Gastrocnemius medialis (tissue), 4 donors: ENCODE data around the gene CDK14. TPM values are rescaled to one million over a fixed set of nuclear protein-coding genes. Genes with fewer than 3 reads are reported as not detected.

ENCODE experiments used
- ATAC-seq, 2 donors: fragments of 150-250 bp; one replicate each; pipeline ENCODE4 v1.9.1; 2016
- DNase-seq, 2 donors: peaks; one replicate each; pipeline ENCODE4 v3.0.0-alpha.2; 2019
- H3K27ac ChIP-seq, 4 donors: fragments of 200-600 bp; sonication (generic); 1 replicate in 1 of 4; 2 replicates in 3 of 4; pipeline ENCODE4 v1.5.1; 2016 to 2018; ENCODE audit warnings: mild to moderate bottlenecking in 2 of 4, moderate library complexity in 1 of 4
- H3K27me3 ChIP-seq, 3 donors: fragments of 200-600 bp; sonication (generic) in 2 of 3; 1 replicate in 1 of 3; 2 replicates in 2 of 3; pipeline versions ENCODE4 v1.5.1 to v1.6.0; 2016 to 2019; ENCODE audit warnings: mild to moderate bottlenecking in 1 of 3, moderate library complexity in 1 of 3
- H3K36me3 ChIP-seq, 2 donors: fragments of 200-600 bp; sonication (generic) in 1 of 2; one replicate each; pipeline ENCODE4 v1.5.1; 2017 to 2018
- H3K4me1 ChIP-seq, 2 donors: fragments of 200-600 bp; sonication (generic) in 1 of 2; one replicate each; pipeline ENCODE4 v1.5.1; 2016 to 2017; ENCODE audit warnings: mild to moderate bottlenecking in 2 of 2
- H3K4me3 ChIP-seq, 4 donors: fragments of 200-600 bp; sonication (generic) in 3 of 4; 1 replicate in 1 of 4; 2 replicates in 3 of 4; pipeline ENCODE4 v1.5.1; 2016 to 2019; ENCODE audit warnings: mild to moderate bottlenecking in 2 of 4
- H3K9me3 ChIP-seq, 3 donors: fragments of 200-600 bp; sonication (generic) in 2 of 3; 1 replicate in 1 of 3; 2 replicates in 2 of 3; pipeline ENCODE4 v1.5.1; 2016 to 2019
- CTCF ChIP-seq, 5 experiments: fragments of 450-650 bp in 3 of 5; fragments of 200-600 bp in 2 of 5; sonication (generic) in 2 of 5; IDR thresholded peaks in 4 of 5; conservative IDR thresholded peaks in 1 of 5; 1 replicate in 4 of 5; 2 replicates in 1 of 5; pipeline ENCODE4 v1.5.1; 2016 to 2019; ENCODE audit warnings: antibody characterized with exemption in 5 of 5, mild to moderate bottlenecking in 3 of 5, moderate library complexity in 3 of 5
- POLR2A ChIP-seq, 2 donors: fragments of 450-650 bp; IDR thresholded peaks; one replicate each; pipeline ENCODE4 v1.6.1; 2017; ENCODE audit warnings: antibody characterized with exemption in 2 of 2, mild to moderate bottlenecking in 2 of 2, moderate library complexity in 2 of 2
- in situ Hi-C, 4 donors: fragments of 200-750 bp; cut with MboI; loops; one replicate each; pipeline versions ENCODE4 v1.15.0 to v1.8.0; 2017; ENCODE audit warnings: low sequenced_read_pairs in 4 of 4
- intact Hi-C: fragments of 100-400 bp; cut with DNase I; formaldehyde crosslinking; loops from one replicate; pipeline ENCODE4 v1.15.1; 2023; ENCODE audit warnings: low total_unique reads
- total RNA-seq, 4 donors: library from RNA; depleted of rRNA; stranded (reverse); fragments of >200 nt; gene quantifications; one replicate each; pipeline versions ENCODE4 v1.1.0 to v1.2.3, GENCODE V29; 2016

Gene CDK14
- total RNA-seq, 4 donors from 2014 or later: 3.9 to 8.6 (median 7.3) TPM

- no peaks in the 10 kb centered on the region for H3K9me3 ChIP-seq
- no peak for ATAC-seq
- H3K27me3 ChIP-seq: no peaks in the 10 kb centered on the region
- in situ Hi-C loops: loop anchor here in 1 of 4 donors (25.0 kb wide), 1 partner anchor 474 kb away; no protein-coding TSS in a partner anchor
- DNase-seq: no peak
- H3K4me3 ChIP-seq: no peak overlapping the region
- H3K27ac ChIP-seq: no peak overlapping the region
- no peaks in the 10 kb centered on the region for H3K4me1 ChIP-seq
- H3K36me3 ChIP-seq: no peaks in the 10 kb centered on the region
- no peak for TF ChIP-seq CTCF (IDR thresholded peaks at IDR 0.05 in 4 of 5, conservative IDR thresholded peaks at IDR 0.05 in 1 of 5)
- no peak for TF ChIP-seq POLR2A (IDR thresholded peaks at IDR 0.05)
- intact Hi-C loops: no loop called here
Measured at GRCh38 chr7:90563286-90563685, 32.8 kb upstream of the CDK14 start.

GRCh38 chr7:90564455-90564854 lies 31.7 kb upstream of the CDK14 start:
- intact Hi-C loops (no loop called here), in situ Hi-C loops (loop anchor here in 1 of 4 donors (25.0 kb wide), 1 partner anchor 473 kb away; no protein-coding TSS in a partner anchor)
- TF ChIP-seq CTCF (IDR thresholded peaks at IDR 0.05 in 4 of 5, conservative IDR thresholded peaks at IDR 0.05 in 1 of 5): no peak
- TF ChIP-seq POLR2A (IDR thresholded peaks at IDR 0.05): no peak
- Histone ChIP-seq H3K27me3 (no peaks in the 10 kb centered on the region), H3K4me3 (no peak overlapping the region), H3K9me3 (no peaks in the 10 kb centered on the region), H3K4me1 (no peaks in the 10 kb centered on the region), H3K36me3 (no peaks in the 10 kb centered on the region), H3K27ac (no peak overlapping the region)
- DNase-seq (no peak), ATAC-seq (no peak)

GRCh38 chr7:90568213-90568612 lies 27.9 kb upstream of the CDK14 start:
- no peak for ATAC-seq
- in situ Hi-C loops (loop anchor here in 1 of 4 donors (25.0 kb wide), 1 partner anchor 469 kb away; no protein-coding TSS in a partner anchor), intact Hi-C loops (no loop called here)
- no peaks in the 10 kb centered on the region for H3K36me3 ChIP-seq
- no peaks in the 10 kb centered on the region for H3K9me3 ChIP-seq
- H3K4me3 ChIP-seq: no peak overlapping the region
- TF ChIP-seq POLR2A (IDR thresholded peaks at IDR 0.05) (no peak), CTCF (IDR thresholded peaks at IDR 0.05 in 4 of 5, conservative IDR thresholded peaks at IDR 0.05 in 1 of 5) (no peak)
- H3K27ac ChIP-seq: no peak overlapping the region
- no peaks in the 10 kb centered on the region for H3K27me3 ChIP-seq
- DNase-seq: no peak
- H3K4me1 ChIP-seq: no peaks in the 10 kb centered on the region

GRCh38 chr7:90569368-90569767 lies 26.8 kb upstream of the CDK14 start:
- Histone ChIP-seq H3K27ac (no peak overlapping the region), H3K9me3 (no peaks in the 10 kb centered on the region), H3K4me1 (no peaks in the 10 kb centered on the region), H3K4me3 (no peak overlapping the region), H3K27me3 (no peaks in the 10 kb centered on the region), H3K36me3 (no peaks in the 10 kb centered on the region)
- intact Hi-C loops (no loop called here), in situ Hi-C loops (loop anchor here in 1 of 4 donors (25.0 kb wide), 1 partner anchor 468 kb away; no protein-coding TSS in a partner anchor)
- no peak for ATAC-seq
- TF ChIP-seq CTCF (IDR thresholded peaks at IDR 0.05 in 4 of 5, conservative IDR thresholded peaks at IDR 0.05 in 1 of 5): no peak
- no peak for TF ChIP-seq POLR2A (IDR thresholded peaks at IDR 0.05)
- no peak for DNase-seq
